HEK293 (cell line): ENCODE data around the gene ILRUN.

Source experiments
- ATF2 ChIP-seq: fragments of 450-650 bp; formaldehyde crosslinking; IDR thresholded peaks from 2 replicates; pipeline ENCODE4 v1.5.1; 2016; ENCODE audit warnings: missing biosample characterization, missing genetic modification characterization, low read depth
- BCL11B ChIP-seq: fragments of 450-650 bp; formaldehyde crosslinking; IDR thresholded peaks from 2 replicates; pipeline ENCODE4 v1.5.1; 2016; ENCODE audit warnings: low read depth, missing biosample characterization, missing genetic modification characterization
- CTCF ChIP-seq: fragments of 450-650 bp; formaldehyde crosslinking; IDR thresholded peaks from 2 replicates; pipeline ENCODE4 v1.5.1; 2016; ENCODE audit warnings: missing biosample characterization, missing genetic modification characterization
- ZNF530 ChIP-seq: fragments of 450-650 bp; formaldehyde crosslinking; IDR thresholded peaks from 2 replicates; pipeline ENCODE4 v1.5.1; 2016; ENCODE audit warnings: low read depth, missing biosample characterization, missing genetic modification characterization
- ZNF558 ChIP-seq: fragments of 450-650 bp; formaldehyde crosslinking; IDR thresholded peaks from 2 replicates; pipeline ENCODE4 v1.5.1; 2016; ENCODE audit warnings: missing biosample characterization, missing genetic modification characterization
- ZNF639 ChIP-seq: fragments of 450-650 bp; formaldehyde crosslinking; IDR thresholded peaks from 2 replicates; pipeline ENCODE4 v1.5.1; 2016; ENCODE audit warnings: missing biosample characterization, missing genetic modification characterization
- ZNF670 ChIP-seq: fragments of 450-650 bp; formaldehyde crosslinking; IDR thresholded peaks from 2 replicates; pipeline ENCODE4 v1.5.1; 2016; ENCODE audit warnings: missing biosample characterization, missing genetic modification characterization, low read depth
- ZNF768 ChIP-seq: fragments of 450-650 bp; formaldehyde crosslinking; IDR thresholded peaks from 2 replicates; pipeline ENCODE4 v1.5.1; 2018; ENCODE audit warnings: missing biosample characterization, mild to moderate bottlenecking, missing genetic modification characterization
- ZSCAN23 ChIP-seq: fragments of 450-650 bp; formaldehyde crosslinking; IDR thresholded peaks from 2 replicates; pipeline ENCODE4 v1.5.1; 2016; ENCODE audit warnings: missing biosample characterization, missing genetic modification characterization

- TF ChIP-seq CTCF (tag by site-specific recombination) (no peak), ZNF768 (tag by site-specific recombination) (no peak), ATF2 (tag by site-specific recombination) (no peak), ZNF530 (no peak), BCL11B (tag by site-specific recombination) (no peak), ZNF639 (tag by site-specific recombination) (no peak), ZNF558 (tag by site-specific recombination) (no peak), ZSCAN23 (no peak), ZNF670 (tag by site-specific recombination) (no peak)
Observed at GRCh38 chr6:34663371-34663770, 33.2 kb downstream of the ILRUN start.
